HepG2 (cell line): Measurements from ENCODE around the gene LACTBL1. TPM values are rescaled to one million over a fixed set of nuclear protein-coding genes. Genes with fewer than 3 reads are reported as not detected.

Source experiments
- ATAC-seq: fragments of 200-7000 bp; cut with Tn5 transposase; 3 replicates; pipeline ENCODE4 v1.9.1; 2020; ENCODE audit warnings: mild to moderate bottlenecking, moderate library complexity
- BruUV-seq: library from RNA; stranded (reverse); fragments of 400-500 nt; replicated peaks from 2 replicates; lab custom pipeline; 2021; lab: Mats Ljungman, UMichigan
- CTCF ChIA-PET: fragments of 300-600 bp; formaldehyde crosslinking; extraction: SDS; loops from one replicate; lab custom pipeline; 2021; ENCODE audit warnings: low total read pairs, inconsistent platforms, low intra/inter-chr PET ratio; lab: Yijun Ruan, JAX
- POLR2A ChIA-PET: fragments of 350-600 bp; sonication (Branson Sonifier 250); formaldehyde crosslinking; loops from one replicate; lab custom pipeline; 2020; ENCODE audit warnings: antibody characterized with exemption, inconsistent platforms; lab: Yijun Ruan, JAX
- DNase-seq: peaks from one replicate; pipeline ENCODE4 v3.0.0-alpha.2; 2015; ENCODE audit warnings: low spot score
- FAIRE-seq: peaks from 3 replicates; lab custom pipeline; 2011; peaks lifted over from hg19 to GRCh38; lab: Jason Lieb, UNC
- H2AFZ ChIP-seq: one replicate; pipeline ENCODE4 v1.6.1; 2011; ENCODE audit warnings: low read length, inconsistent platforms
- H3K27ac ChIP-seq: fragments of 300-600 bp; 3 replicates; pipeline ENCODE4 v1.8.0; 2011; ENCODE audit warnings: mixed run types, mild to moderate bottlenecking, mixed read lengths, low read length, inconsistent platforms; ENCODE audit not compliant: insufficient read depth; ENCODE audit errors: extremely low read length
- H3K27me3 ChIP-seq, 2 experiments: fragments of 200-600 bp in 1 of 2; 2 replicates in 1 of 2; 3 replicates in 1 of 2; pipeline versions ENCODE4 v1.6.0 to v1.8.0; 2011; ENCODE audit warnings: low read length in 2 of 2, mild to moderate bottlenecking in 2 of 2, moderate library complexity in 2 of 2, inconsistent platforms in 1 of 2; ENCODE audit not compliant: insufficient read depth in 2 of 2, control insufficient read depth in 1 of 2
- H3K36me3 ChIP-seq, 2 experiments: fragments of 200-600 bp in 1 of 2; replicated peaks in 1 of 2; 2 replicates in 1 of 2; 3 replicates in 1 of 2; pipeline versions ENCODE4 v1.5.1 to v1.8.0; 2011; ENCODE audit warnings: low read length in 2 of 2, inconsistent platforms in 1 of 2; ENCODE audit not compliant: insufficient read depth in 2 of 2, control insufficient read depth in 1 of 2
- H3K4me1 ChIP-seq: 2 replicates; pipeline ENCODE4 v1.5.1; 2012; ENCODE audit warnings: low read length, inconsistent platforms; ENCODE audit not compliant: insufficient read depth
- H3K4me2 ChIP-seq: 2 replicates; pipeline ENCODE4 v1.6.0; 2011; ENCODE audit warnings: low read depth, low read length, inconsistent platforms
- H3K4me3 ChIP-seq, 3 experiments: fragments of 200-600 bp in 1 of 3; sonication (generic), shearing (Covaris generic) in 1 of 3; replicated peaks in 1 of 3; 2 replicates each; pipeline ENCODE4 v1.5.1; 2011 to 2016; ENCODE audit warnings: low read length in 3 of 3, inconsistent platforms in 2 of 3, low read depth in 2 of 3, mild to moderate bottlenecking in 2 of 3, control low read depth in 1 of 3, mixed read lengths in 1 of 3; ENCODE audit not compliant: insufficient read depth in 1 of 3
- H3K79me2 ChIP-seq: one replicate; pipeline ENCODE4 v1.6.1; 2011; ENCODE audit warnings: low read length, inconsistent platforms; ENCODE audit not compliant: insufficient read depth
- H3K9ac ChIP-seq: 2 replicates; pipeline ENCODE4 v1.6.0; 2011; ENCODE audit warnings: mild to moderate bottlenecking, low read depth, low read length, inconsistent platforms; ENCODE audit not compliant: insufficient read depth
- H3K9me3 ChIP-seq: 2 replicates; pipeline ENCODE4 v1.5.1; 2012; ENCODE audit warnings: mild to moderate bottlenecking, low read length
- H4K20me1 ChIP-seq: 2 replicates; pipeline ENCODE4 v1.6.0; 2011; ENCODE audit warnings: inconsistent platforms, mild to moderate bottlenecking, low read length, moderate library complexity; ENCODE audit not compliant: insufficient read depth
- GZF1 ChIP-seq: sonication (generic); formaldehyde crosslinking; IDR thresholded peaks from 2 replicates; pipeline ENCODE4 v1.5.1; 2020; ENCODE audit warnings: mild to moderate bottlenecking, missing genetic modification reagents
- NR2F2 ChIP-seq: IDR thresholded peaks from 2 replicates; pipeline ENCODE4 v1.6.1; 2012; ENCODE audit warnings: low read depth, inconsistent platforms, borderline replicate concordance
- PAX8 ChIP-seq: sonication (generic); formaldehyde crosslinking; IDR thresholded peaks from 2 replicates; pipeline ENCODE4 v1.8.0; 2022; ENCODE audit warnings: mild to moderate bottlenecking, missing genetic modification reagents, borderline replicate concordance
- POGZ ChIP-seq: sonication (generic); formaldehyde crosslinking; IDR thresholded peaks from 2 replicates; pipeline ENCODE4 v1.4.0; 2020; ENCODE audit warnings: mild to moderate bottlenecking, missing genetic modification reagents
- PTBP1 ChIP-seq: fragments of 200-400 bp; formaldehyde crosslinking; IDR thresholded peaks from 2 replicates; pipeline ENCODE4 v1.6.1; 2018; ENCODE audit warnings: low read length, low read depth; ENCODE audit not compliant: poor library complexity, severe bottlenecking
- SOX5 ChIP-seq: IDR thresholded peaks from 2 replicates; pipeline ENCODE4 v1.6.1; 2016; ENCODE audit warnings: borderline replicate concordance
- SRSF9 ChIP-seq: fragments of 200-400 bp; formaldehyde crosslinking; IDR thresholded peaks from 2 replicates; pipeline ENCODE4 v1.6.1; 2018; ENCODE audit warnings: borderline replicate concordance, mild to moderate bottlenecking, low read depth, low read length; ENCODE audit not compliant: insufficient read depth, poor library complexity, severe bottlenecking
- ZFY ChIP-seq: sonication (generic); formaldehyde crosslinking; IDR thresholded peaks from 2 replicates; pipeline ENCODE4 v1.4.0; 2020; ENCODE audit warnings: missing genetic modification reagents
- ZNF12 ChIP-seq: sonication (generic); formaldehyde crosslinking; IDR thresholded peaks from 2 replicates; pipeline ENCODE4 v1.5.0; 2020; ENCODE audit warnings: missing genetic modification reagents
- ZNF251 ChIP-seq: sonication (generic); formaldehyde crosslinking; IDR thresholded peaks from 2 replicates; pipeline ENCODE4 v1.9.0; 2021; ENCODE audit warnings: mild to moderate bottlenecking, missing genetic modification reagents
- ZNF335 ChIP-seq: sonication (generic); formaldehyde crosslinking; IDR thresholded peaks from 2 replicates; pipeline ENCODE4 v1.4.0; 2020; ENCODE audit warnings: missing genetic modification reagents
- WGBS: methylation state at CpG from one replicate; pipeline ENCODE4 v1.1.6; 2017; ENCODE audit warnings: low lambda C conversion rate; 5-methylcytosine and 5-hydroxymethylcytosine counted together
- in situ Hi-C: cut with HindIII; loops from 2 replicates; pipeline ENCODE4 v1.10.0; 2017; ENCODE audit warnings: low pct_unique_long_range_greater_than_20kb; ENCODE audit not compliant: extremely low pct_ligation_motif_present
- intact Hi-C: fragments of 100-400 bp; cut with micrococcal nuclease; formaldehyde crosslinking; loops from one replicate; pipeline ENCODE4 v1.10.0; 2022; ENCODE audit not compliant: unreplicated experiment
- polyA plus RNA-seq, 8 experiments: library from polyadenylated mRNA; depleted of rRNA in 3 of 8; stranded (reverse) in 7 of 8; unstranded in 1 of 8; fragments of >200 nt; fragmentation: Illumina TruSeq in 4 of 8; extraction: Trizol in 4 of 8; gene quantifications; 2 replicates each; pipeline versions ENCODE4 v1.2.1 to v1.2.3, GENCODE V29; 2011 to 2016; ENCODE audit warnings: low read depth in 4 of 8, missing spikeins in 1 of 8, mixed read lengths in 1 of 8; ENCODE audit not compliant: insufficient read depth in 1 of 8
- total RNA-seq, 5 experiments: library from RNA; depleted of rRNA; stranded (reverse); fragments of >200 nt; fragmentation: Illumina TruSeq; extraction: Trizol; gene quantifications; 2 replicates each; pipeline ENCODE4 v1.2.3, GENCODE V29; 2016; ENCODE audit warnings: low read depth in 1 of 5
- TF ChIP-seq, protein P1 (sequence below): sonication (generic); formaldehyde crosslinking; conservative IDR thresholded peaks from 2 replicates; pipeline ENCODE4 v1.4.0; 2020; ENCODE audit warnings: missing genetic modification reagents
- TF ChIP-seq, protein P2 (sequence below): sonication (generic); formaldehyde crosslinking; IDR thresholded peaks from 2 replicates; pipeline ENCODE4 v1.4.0; 2020; ENCODE audit warnings: missing genetic modification reagents
- TF ChIP-seq, protein P3 (sequence below): sonication (generic); formaldehyde crosslinking; IDR thresholded peaks from 2 replicates; pipeline ENCODE4 v1.4.0; 2020; ENCODE audit warnings: missing genetic modification reagents

The LACTBL1 gene
- total and polyA plus RNA-seq, 2 of the 13 experiments (the other 11 are each of a cell fraction or from before 2014, with no cell fraction given): 0.12 to 1.3 TPM

DNA sequence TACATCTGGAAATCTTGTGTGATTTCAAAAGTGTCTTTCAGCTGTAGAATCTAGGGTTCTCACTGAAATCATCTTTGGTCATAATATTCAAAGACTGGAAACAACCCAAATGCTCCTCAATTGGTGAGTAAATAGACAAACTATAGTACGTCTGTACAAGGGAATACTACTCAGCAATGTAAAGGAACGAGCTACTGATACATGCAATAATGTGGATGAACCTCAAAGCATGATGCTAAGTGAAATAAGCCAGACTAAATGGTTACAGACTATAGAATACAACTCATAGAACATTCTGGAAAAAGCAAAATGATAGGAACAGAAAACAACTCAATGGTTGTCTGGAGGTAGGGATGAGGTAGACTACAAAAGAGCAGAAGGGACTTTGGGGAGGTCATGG, 2.6 kb downstream of the LACTBL1 start:
- H3K4me3 ChIP-seq: no peak overlapping the region
- TF ChIP-seq ZFY (CRISPR knock-in tag) (no peak), PAX8 (CRISPR knock-in tag) (no peak), ZNF335 (CRISPR knock-in tag) (no peak), POGZ (CRISPR knock-in tag) (no peak), PTBP1 (no peak)
- TF ChIP-seq, protein P1, sequence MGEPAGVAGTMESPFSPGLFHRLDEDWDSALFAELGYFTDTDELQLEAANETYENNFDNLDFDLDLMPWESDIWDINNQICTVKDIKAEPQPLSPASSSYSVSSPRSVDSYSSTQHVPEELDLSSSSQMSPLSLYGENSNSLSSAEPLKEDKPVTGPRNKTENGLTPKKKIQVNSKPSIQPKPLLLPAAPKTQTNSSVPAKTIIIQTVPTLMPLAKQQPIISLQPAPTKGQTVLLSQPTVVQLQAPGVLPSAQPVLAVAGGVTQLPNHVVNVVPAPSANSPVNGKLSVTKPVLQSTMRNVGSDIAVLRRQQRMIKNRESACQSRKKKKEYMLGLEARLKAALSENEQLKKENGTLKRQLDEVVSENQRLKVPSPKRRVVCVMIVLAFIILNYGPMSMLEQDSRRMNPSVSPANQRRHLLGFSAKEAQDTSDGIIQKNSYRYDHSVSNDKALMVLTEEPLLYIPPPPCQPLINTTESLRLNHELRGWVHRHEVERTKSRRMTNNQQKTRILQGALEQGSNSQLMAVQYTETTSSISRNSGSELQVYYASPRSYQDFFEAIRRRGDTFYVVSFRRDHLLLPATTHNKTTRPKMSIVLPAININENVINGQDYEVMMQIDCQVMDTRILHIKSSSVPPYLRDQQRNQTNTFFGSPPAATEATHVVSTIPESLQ: no peak
- H3K27me3 ChIP-seq: no peaks in the 10 kb centered on the region
- no peak overlapping the region for H3K9ac ChIP-seq
- ChIA-PET CTCF (no interaction called here), POLR2A (no interaction called here)
- H2AFZ ChIP-seq: no peak overlapping the region
- ATAC-seq: no peak
- intact Hi-C loops (loop anchor here (10.0 kb wide), 3 partner anchors 85 to 305 kb away; no protein-coding TSS in a partner anchor), in situ Hi-C loops (loop anchor here (10.0 kb wide), 2 partner anchors 115 to 305 kb away; no protein-coding TSS in a partner anchor)
- no peak for FAIRE-seq
- no peaks in the 10 kb centered on the region for H3K36me3 ChIP-seq
- WGBS: 48% methylated on average over 2 of the region's 2 CpGs
- no peak overlapping the region for H3K4me2 ChIP-seq
- H3K27ac ChIP-seq: no peak overlapping the region
- peaks cover 11% of the 10 kb centered on the region; the same call in 1 of the 2 replicates for H3K4me1 ChIP-seq
- BruUV-seq: no TSS peak
- no peaks in the 10 kb centered on the region for H3K79me2 ChIP-seq
- H3K9me3 ChIP-seq: peaks cover 8% of the 10 kb centered on the region
- DNase-seq: no peak
- no peaks in the 10 kb centered on the region for H4K20me1 ChIP-seq

DNA sequence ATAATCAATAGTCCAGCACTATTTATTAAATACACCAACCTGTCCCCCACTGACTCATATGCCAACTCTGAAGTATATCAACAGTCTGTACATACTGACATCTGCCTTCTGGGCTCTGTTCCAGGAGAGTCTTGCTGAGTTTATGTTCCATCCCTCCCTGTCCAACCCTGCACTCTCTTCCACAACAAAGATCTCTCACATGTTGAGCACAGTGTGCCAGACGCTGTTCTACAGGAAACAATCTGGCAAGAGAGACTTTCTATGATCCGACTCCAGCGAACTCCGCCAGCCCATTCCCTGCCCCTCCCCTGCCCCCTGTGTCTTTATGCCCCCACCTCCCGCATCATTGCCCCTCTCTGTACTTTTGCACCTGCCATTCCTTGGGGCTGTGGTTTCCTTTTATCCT, 3.4 kb downstream of the LACTBL1 start:
- CTCF ChIA-PET: no interaction called here
- TF ChIP-seq SOX5 (CRISPR knock-in tag) (no peak), ZNF251 (no peak), NR2F2 (no peak), GZF1 (CRISPR knock-in tag) (no peak), SRSF9 (no peak), ZNF12 (no peak)
- TF ChIP-seq, protein P2, sequence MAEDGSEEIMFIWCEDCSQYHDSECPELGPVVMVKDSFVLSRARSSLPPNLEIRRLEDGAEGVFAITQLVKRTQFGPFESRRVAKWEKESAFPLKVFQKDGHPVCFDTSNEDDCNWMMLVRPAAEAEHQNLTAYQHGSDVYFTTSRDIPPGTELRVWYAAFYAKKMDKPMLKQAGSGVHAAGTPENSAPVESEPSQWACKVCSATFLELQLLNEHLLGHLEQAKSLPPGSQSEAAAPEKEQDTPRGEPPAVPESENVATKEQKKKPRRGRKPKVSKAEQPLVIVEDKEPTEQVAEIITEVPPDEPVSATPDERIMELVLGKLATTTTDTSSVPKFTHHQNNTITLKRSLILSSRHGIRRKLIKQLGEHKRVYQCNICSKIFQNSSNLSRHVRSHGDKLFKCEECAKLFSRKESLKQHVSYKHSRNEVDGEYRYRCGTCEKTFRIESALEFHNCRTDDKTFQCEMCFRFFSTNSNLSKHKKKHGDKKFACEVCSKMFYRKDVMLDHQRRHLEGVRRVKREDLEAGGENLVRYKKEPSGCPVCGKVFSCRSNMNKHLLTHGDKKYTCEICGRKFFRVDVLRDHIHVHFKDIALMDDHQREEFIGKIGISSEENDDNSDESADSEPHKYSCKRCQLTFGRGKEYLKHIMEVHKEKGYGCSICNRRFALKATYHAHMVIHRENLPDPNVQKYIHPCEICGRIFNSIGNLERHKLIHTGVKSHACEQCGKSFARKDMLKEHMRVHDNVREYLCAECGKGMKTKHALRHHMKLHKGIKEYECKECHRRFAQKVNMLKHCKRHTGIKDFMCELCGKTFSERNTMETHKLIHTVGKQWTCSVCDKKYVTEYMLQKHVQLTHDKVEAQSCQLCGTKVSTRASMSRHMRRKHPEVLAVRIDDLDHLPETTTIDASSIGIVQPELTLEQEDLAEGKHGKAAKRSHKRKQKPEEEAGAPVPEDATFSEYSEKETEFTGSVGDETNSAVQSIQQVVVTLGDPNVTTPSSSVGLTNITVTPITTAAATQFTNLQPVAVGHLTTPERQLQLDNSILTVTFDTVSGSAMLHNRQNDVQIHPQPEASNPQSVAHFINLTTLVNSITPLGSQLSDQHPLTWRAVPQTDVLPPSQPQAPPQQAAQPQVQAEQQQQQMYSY (CRISPR knock-in tag): no peak
- TF ChIP-seq, protein P3, sequence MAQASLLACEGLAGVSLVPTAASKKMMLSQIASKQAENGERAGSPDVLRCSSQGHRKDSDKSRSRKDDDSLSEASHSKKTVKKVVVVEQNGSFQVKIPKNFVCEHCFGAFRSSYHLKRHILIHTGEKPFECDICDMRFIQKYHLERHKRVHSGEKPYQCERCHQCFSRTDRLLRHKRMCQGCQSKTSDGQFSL (CRISPR knock-in tag): no peak

More for the DNA sequence above, 3.4 kb downstream of the LACTBL1 start:
- intact Hi-C loops (no loop called here), in situ Hi-C loops (no loop called here)
- no peak for DNase-seq
- Histone ChIP-seq H3K27ac (no peak overlapping the region), H3K4me2 (no peak overlapping the region), H3K9me3 (peaks cover 8% of the 10 kb centered on the region), H3K4me3 (no peak overlapping the region), H3K9ac (no peak overlapping the region), H3K36me3 (no peaks in the 10 kb centered on the region), H3K27me3 (no peaks in the 10 kb centered on the region), H3K79me2 (no peaks in the 10 kb centered on the region), H2AFZ (no peak overlapping the region), H3K4me1 (peaks cover 15% of the 10 kb centered on the region), H4K20me1 (no peaks in the 10 kb centered on the region)
- BruUV-seq: no TSS peak
- POLR2A ChIA-PET: no interaction called here
- ATAC-seq: peak; percentile 45; the same call in 2 of the 3 replicates
- WGBS: 5% methylated on average over 5 of the region's 5 CpGs
- no peak for FAIRE-seq
